ENCODE data around the gene LRPPRC.

GRCh38 chr2:43838560-43839267, 157.1 kb downstream of the LRPPRC start, which contains the start of the genes ABCG5 and ABCG8:
- TF ChIP-seq CTCF (IDR thresholded peaks at IDR 0.05 in 2 of 3, conservative IDR thresholded peaks at IDR 0.05 in 1 of 3; ENCODE audit: control insufficient read depth in 2 of 3, extremely low read depth in 1 of 3, insufficient read depth in 1 of 3, low read depth in 3 of 3, low read length in 3 of 3) (no peak), POLR2AphosphoS5 (IDR thresholded peaks at IDR 0.05; ENCODE audit: low read length) (no peak), POLR2A (IDR thresholded peaks at IDR 0.05; ENCODE audit: low read depth, low read length) (no peak)
